ENCODE measurements around the gene ZNF346. TPM values are rescaled to one million over a fixed set of nuclear protein-coding genes. Genes with fewer than 3 reads are reported as not detected.

The ZNF346 gene
- total and polyA plus RNA-seq, 2 of the 13 experiments (the other 11 are each of a cell fraction or from before 2014, with no cell fraction given), result 8.6 to 19.4 TPM

DNA sequence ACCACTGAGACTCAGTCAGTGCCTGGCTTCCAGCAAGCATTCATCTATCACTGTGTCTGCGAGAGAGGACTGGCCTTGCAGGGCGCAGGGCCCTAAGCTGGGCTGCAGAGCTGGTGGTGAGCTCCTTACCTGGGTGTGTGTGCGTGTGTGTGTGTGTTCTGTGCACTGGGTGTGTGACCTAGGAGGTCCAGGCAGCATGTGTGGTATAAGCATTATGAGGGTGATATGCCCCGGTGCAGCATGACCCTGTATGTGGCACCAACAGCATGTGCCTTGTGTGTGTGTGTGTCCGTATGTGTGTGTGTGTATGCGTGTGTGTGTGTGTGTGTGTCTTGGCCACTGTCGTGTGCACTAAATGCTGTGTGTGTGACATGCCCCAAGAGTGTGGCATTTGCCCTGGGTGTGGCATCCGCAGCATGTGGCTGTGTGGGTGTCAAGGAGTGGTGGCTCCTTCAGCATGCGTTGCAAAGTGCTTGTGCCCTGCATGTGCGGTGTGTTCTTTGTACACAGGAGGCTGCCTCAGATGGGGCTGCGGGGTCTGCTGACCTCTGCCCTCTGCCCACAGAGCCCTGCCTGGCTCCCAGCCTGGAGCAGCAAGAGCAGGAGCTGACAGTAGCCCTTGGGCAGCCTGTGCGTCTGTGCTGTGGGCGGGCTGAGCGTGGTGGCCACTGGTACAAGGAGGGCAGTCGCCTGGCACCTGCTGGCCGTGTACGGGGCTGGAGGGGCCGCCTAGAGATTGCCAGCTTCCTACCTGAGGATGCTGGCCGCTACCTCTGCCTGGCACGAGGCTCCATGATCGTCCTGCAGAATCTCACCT is 67.5 kb downstream of the ZNF346 start (continued):
- TF ChIP-seq, protein P1, sequence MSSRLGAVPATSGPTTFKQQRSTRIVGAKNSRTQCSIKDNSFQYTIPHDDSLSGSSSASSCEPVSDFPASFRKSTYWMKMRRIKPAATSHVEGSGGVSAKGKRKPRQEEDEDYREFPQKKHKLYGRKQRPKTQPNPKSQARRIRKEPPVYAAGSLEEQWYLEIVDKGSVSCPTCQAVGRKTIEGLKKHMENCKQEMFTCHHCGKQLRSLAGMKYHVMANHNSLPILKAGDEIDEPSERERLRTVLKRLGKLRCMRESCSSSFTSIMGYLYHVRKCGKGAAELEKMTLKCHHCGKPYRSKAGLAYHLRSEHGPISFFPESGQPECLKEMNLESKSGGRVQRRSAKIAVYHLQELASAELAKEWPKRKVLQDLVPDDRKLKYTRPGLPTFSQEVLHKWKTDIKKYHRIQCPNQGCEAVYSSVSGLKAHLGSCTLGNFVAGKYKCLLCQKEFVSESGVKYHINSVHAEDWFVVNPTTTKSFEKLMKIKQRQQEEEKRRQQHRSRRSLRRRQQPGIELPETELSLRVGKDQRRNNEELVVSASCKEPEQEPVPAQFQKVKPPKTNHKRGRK (CRISPR knock-in tag; IDR thresholded peaks at IDR 0.05), result 0 out of 2 replicates have a peak, but pooled peaks have one; percentile 47
- TF ChIP-seq ATF7 (IDR thresholded peaks at IDR 0.05), result no peak
- no peak for TF ChIP-seq ATF7 (CRISPR knock-in tag; IDR thresholded peaks at IDR 0.05)
- TF ChIP-seq, protein P2, sequence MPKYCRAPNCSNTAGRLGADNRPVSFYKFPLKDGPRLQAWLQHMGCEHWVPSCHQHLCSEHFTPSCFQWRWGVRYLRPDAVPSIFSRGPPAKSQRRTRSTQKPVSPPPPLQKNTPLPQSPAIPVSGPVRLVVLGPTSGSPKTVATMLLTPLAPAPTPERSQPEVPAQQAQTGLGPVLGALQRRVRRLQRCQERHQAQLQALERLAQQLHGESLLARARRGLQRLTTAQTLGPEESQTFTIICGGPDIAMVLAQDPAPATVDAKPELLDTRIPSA (CRISPR knock-in tag; IDR thresholded peaks at IDR 0.05; ENCODE audit: borderline replicate concordance), result no peak
- no peak for TF ChIP-seq ZNF557 (CRISPR knock-in tag; IDR thresholded peaks at IDR 0.05)

DNA sequence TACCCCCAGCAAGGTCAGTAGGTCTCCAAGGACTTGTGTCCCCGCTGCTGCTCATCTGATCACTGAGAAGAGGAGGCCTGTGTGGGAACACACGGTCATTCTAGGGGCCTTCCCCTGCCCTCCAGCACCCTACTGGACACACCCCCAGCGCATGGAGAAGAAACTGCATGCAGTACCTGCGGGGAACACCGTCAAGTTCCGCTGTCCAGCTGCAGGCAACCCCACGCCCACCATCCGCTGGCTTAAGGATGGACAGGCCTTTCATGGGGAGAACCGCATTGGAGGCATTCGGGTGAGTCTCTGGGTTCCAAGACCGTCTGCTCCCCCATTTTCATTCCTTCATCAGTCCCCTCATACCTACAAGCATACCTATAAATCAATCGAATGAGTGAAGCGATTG is 68.3 kb downstream of the ZNF346 start:
- TF ChIP-seq ASH2L (IDR thresholded peaks at IDR 0.05; ENCODE audit: insufficient read length, low read depth, low read length), result no peak
- TF ChIP-seq SAFB2 (CRISPR knock-in tag; IDR thresholded peaks at IDR 0.05; ENCODE audit: borderline replicate concordance, low read depth), result 0 out of 2 replicates have a peak, but pooled peaks have one; percentile 30
- TF ChIP-seq, protein P3, sequence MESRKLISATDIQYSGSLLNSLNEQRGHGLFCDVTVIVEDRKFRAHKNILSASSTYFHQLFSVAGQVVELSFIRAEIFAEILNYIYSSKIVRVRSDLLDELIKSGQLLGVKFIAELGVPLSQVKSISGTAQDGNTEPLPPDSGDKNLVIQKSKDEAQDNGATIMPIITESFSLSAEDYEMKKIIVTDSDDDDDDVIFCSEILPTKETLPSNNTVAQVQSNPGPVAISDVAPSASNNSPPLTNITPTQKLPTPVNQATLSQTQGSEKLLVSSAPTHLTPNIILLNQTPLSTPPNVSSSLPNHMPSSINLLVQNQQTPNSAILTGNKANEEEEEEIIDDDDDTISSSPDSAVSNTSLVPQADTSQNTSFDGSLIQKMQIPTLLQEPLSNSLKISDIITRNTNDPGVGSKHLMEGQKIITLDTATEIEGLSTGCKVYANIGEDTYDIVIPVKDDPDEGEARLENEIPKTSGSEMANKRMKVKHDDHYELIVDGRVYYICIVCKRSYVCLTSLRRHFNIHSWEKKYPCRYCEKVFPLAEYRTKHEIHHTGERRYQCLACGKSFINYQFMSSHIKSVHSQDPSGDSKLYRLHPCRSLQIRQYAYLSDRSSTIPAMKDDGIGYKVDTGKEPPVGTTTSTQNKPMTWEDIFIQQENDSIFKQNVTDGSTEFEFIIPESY (CRISPR knock-in tag; IDR thresholded peaks at IDR 0.05), result peak; percentile 75
- peak overlapping the region; percentile 98 for H3K4me2 ChIP-seq (ENCODE audit: low read depth, low read length)
- peaks cover 84% of the 10 kb centered on the region for H3K4me1 ChIP-seq (ENCODE audit: insufficient read depth, low read length)
- DNase-seq (ENCODE audit: low spot score) (no peak), ATAC-seq (no peak), FAIRE-seq (no peak)
- H3K27me3 ChIP-seq (ENCODE audit: control insufficient read depth in 1 of 2, insufficient read depth in 2 of 2, low read length in 2 of 2), result no peaks in the 10 kb centered on the region; a peak in 1 of 5 replicates
- ChIA-PET CTCF (ENCODE audit: low intra/inter-chr PET ratio, low total read pairs) (no interaction called here), POLR2A (interaction anchor here (1.0 to 7.7 kb wide), 2 partner anchors 12 to 18 kb away, joined by 3 to 293 read pairs; no protein-coding TSS in a partner anchor)
- no peak overlapping the region for H2AFZ ChIP-seq (ENCODE audit: low read length)
- H3K27ac ChIP-seq (ENCODE audit: extremely low read length, insufficient read depth, low read length), result peak overlapping the region; percentile 100
- in situ Hi-C loops (cut with HindIII; ENCODE audit: extremely low pct_ligation_motif_present, low pct_unique_long_range_greater_than_20kb), result no loop called here
- H3K9me3 ChIP-seq (ENCODE audit: low read length), result no peaks in the 10 kb centered on the region
- intact Hi-C loops (cut with micrococcal nuclease; ENCODE audit: unreplicated experiment), result no loop called here
- peak overlapping the region in 1 of 3 experiments; percentile 1; a peak in 2 of 6 replicates for H3K4me3 ChIP-seq (replicated peaks in 1 of 3; ENCODE audit: insufficient read depth in 1 of 3, low read depth in 2 of 3, low read length in 3 of 3)
- peaks cover 28 to 60% of the 10 kb centered on the region in 2 experiments for H3K36me3 ChIP-seq (replicated peaks in 1 of 2; ENCODE audit: control insufficient read depth in 1 of 2, insufficient read depth in 2 of 2, low read length in 2 of 2)
- WGBS (ENCODE audit: low lambda C conversion rate), result 88% methylated on average over 12 of the region's 13 CpGs
- H3K9ac ChIP-seq (ENCODE audit: insufficient read depth, low read depth, low read length), result 0 out of 2 replicates have a peak overlapping the region, but pooled peaks have one; percentile 99
- peaks cover 7% of the 10 kb centered on the region for H4K20me1 ChIP-seq (ENCODE audit: insufficient read depth, low read length)
- H3K79me2 ChIP-seq (ENCODE audit: insufficient read depth, low read length), result peaks cover 45% of the 10 kb centered on the region
- no TSS peak for BruUV-seq (replicated peaks)
